ELF-1 (cell line): ENCODE results near the gene FAM177B.

Experiments used
- DNase-seq: peaks from one replicate; pipeline ENCODE4 v3.0.0-alpha.2; 2016; ENCODE audit warnings: low read depth, low spot score

The FAM177B gene

DNA sequence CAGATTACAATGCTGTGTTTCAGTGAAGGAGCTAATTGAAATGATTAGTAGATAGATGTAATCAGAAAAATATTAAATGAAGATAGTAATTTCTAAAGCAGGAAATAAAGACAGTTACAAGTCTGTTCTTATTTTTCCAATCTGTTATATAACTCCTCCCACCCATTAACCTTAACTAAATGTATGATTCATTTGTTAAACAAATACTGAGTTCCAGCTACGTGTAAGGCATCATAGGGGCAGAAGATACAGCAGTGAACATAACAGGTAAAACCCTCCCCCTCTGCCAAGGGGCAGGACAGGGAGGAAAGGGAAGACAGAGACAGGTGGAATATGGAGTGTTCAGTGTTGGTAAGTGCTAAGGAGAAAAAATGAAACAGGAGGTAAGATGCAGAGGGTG is at the start of gene FAM177B:
Gene FAM177B (plus strand): TSS at position 231 of the 400 bp plus-strand sequence. CDS start 9,344 bp downstream, outside the sequence.
- no peak for DNase-seq

DNA sequence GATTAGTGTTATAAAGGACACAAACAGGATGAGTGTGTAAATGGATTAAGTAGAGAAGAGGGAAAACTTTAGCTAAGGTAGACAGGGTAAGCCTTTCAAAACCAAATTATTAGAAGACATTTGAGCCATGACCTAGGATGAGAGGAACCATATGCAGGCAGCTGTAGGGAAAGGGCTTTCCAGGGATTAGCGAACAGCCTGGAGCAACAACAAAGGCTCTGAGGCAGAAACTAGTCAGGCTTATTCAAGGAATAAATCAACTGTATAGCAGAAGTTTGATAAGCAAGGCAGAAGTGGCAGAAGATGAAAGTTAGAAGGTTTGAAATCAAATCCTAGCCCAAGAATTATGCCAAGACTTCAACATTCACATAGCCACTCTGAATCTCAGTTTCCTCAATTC is 46.0 kb upstream of the FAM177B start:
- DNase-seq = no peak

DNA sequence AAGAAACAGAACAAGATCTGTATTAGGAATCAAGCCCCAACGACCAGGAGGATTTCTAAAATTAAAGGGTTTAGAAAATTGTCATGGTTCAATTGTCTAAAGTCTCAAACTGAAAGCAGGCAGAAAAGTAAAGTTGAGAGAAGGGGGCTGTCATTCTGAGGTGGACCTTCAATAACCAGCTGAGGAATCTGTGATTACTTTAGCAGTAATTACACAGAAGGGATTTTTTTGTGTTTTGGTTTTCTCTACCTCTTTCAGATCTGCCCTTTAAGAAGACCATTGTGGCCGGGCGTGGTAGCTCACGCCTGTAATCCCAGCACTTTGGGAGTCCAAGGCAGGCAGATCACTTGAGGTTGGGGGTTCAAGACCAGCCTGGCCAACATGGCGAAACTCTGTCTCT is 42.1 kb upstream of the FAM177B start:
- DNase-seq = no peak

DNA sequence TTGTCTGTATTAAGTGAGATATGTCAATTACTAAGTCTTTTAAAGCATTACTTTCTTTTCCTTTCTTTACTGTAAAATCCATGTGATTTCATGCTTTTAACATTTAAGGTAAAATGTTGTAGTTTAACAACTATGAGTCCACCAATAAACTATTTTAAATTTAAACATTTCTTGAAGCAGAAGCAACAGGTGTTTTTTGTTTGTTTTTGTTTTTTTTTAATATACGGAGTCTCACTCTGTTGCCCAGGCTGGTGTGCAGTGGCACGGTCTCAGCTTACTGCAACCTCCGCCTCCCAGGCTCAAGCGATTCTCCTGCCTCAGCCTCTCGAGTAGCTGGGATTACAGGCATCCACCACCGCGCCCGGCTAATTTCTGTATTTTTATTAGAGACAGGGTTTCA is 40.3 kb upstream of the FAM177B start:
- DNase-seq = no peak

DNA sequence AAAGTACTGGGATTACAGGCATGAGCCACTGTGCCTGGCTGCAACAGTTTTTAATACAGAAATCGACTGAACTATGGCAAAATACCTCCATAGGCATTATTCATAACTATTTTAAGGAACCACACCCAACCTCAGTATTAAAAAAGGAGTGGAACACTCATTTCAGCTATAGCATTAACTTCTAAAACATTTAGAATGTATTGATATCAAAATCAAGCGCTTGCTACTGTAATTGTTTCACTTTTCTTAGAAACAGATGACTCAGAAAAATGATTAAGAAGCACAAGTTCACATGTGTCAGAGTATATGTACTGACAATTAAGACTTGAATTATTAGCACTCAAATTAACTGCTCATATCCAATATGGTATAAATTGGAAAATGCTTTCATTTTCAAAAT is 39.8 kb upstream of the FAM177B start:
- DNase-seq = no peak

DNA sequence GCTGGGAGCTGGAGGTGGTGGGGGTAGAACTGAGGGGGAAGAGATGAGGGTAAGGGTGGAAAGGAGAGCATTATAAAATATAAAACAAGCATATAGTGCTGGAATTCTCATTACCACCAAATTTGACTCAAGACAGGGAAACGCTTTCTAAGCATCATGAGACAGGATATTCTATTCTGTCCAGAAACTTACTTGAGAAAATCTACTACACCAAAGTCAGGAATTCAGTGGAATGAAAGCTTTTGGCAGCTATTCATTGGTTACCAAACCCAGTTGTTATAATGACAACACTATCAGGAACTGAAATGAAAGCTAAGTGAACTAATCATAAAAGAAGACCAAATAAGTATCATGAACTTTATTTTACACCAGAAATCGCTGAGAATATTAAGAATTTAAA is 39.2 kb upstream of the FAM177B start:
- DNase-seq = no peak

DNA sequence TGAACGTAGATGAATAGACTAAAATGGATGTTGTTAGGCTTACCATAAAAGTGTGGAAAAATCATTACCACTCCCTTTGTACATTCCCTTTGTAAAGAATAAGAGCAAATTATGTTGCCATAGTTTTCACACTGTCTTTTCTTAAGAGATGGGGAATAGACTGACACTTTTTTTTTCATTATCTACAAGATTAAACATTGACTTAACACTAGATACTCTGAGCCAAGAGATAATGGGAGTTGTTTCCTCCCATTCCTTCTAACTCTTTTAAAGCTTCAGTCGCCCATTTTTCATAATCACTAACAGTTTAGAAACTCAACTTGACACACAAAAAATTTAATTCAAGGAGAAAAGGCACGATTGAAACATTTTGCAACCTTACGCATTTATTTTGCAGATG is 34.8 kb upstream of the FAM177B start:
- no peak for DNase-seq

DNA sequence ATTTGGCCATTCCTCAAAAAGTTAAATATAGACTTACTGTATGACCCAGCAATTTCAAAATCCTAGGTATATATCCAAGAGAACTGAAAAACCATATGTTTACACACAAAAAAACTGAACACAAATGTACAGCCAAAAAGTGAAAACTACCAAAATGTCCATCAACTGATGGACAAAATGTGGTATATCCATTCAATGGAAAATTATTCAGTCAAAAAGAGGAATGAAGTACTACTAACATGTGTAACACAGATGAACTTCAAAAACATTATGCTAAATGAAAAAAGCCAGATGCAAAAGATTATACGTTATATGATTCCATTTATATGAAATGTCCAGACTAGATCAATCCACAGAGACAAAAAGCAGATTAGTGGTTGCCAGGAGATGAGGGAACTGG is 32.7 kb upstream of the FAM177B start:
- no peak for DNase-seq

DNA sequence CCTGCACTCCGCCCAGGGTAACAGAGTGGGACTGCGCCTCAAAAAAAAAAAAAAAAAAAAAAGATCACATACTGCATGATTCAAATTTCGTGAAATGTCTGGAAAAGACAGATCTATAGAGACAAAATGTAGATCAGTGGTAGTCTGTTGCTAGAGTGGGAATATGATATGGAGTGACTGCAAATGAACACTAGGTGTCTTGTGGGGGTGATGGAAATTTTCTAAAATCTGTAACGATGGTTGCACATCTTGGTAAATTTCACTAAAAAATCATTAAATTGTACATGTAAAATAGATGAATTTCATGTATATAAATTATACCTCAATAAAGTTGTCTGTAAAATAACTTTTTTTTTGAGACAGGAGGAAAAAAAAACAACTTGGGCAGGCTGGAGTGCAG is 30.2 kb upstream of the FAM177B start:
- no peak for DNase-seq

DNA sequence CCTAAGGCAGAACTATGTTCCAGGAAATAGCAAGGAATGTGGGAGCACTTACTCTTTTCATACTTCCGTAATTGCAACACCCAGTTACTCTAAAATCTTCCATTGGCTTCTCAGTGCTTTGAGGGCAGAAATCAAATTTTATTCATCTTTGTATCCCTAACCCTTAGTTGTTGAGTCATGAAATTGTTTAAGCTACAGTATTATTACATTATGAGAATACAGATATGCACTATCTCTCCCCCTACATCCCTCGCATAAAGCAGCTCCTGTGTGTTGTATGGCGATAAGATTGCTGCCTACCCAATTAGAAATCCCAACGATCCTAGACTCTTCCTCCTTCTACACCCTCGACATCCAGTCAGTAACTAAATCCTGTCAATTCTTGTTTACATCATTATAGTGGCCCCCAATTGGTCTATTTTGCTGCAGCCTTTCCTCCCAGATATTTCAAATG is 27.3 kb upstream of the FAM177B start:
- no peak for DNase-seq

DNA sequence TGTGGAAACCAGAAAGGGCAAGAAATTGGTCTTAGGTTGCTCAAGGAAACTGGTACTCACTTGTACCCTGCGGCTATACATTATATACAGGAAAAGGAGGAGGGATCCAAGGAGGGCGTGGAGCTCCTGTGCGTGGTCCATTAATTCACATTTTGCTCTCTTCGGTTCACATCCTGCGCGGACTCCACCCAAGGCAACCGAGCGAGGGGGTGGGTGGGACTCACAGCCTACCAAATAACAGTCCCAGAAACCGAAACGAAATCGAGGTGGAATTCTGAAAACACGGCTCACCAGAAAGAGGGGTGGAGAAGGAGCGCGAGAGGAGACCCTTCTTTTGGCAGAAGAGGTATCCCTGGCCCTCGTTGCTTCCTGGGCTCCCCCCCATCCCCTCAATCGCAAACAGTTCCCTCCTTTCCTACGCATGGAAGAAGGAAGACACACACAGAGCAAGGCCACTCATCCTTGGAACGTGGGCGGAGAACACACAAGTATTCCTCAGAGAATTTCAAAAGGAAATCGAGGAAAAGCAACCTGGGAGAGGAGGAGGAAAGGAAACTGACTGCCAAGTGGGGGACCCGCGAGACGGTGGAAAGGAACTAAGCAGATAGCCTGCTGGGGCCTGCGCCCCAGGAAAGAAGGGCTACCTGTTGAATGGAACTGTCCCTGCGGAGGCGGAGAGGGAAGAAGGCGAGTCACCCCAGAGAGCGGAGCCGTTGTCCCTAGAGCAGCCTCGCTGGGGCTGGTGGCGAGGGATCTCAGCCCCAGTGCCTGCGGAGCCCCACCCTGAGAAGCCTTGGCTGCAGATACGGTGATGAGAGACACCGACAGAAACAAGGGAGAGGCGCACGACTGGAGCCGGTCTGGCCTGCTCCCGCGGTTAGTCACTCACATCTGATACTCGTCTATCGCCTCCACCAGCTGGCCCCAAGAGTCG is 25.4 kb upstream of the FAM177B start:
- peak; percentile 75 for DNase-seq

DNA sequence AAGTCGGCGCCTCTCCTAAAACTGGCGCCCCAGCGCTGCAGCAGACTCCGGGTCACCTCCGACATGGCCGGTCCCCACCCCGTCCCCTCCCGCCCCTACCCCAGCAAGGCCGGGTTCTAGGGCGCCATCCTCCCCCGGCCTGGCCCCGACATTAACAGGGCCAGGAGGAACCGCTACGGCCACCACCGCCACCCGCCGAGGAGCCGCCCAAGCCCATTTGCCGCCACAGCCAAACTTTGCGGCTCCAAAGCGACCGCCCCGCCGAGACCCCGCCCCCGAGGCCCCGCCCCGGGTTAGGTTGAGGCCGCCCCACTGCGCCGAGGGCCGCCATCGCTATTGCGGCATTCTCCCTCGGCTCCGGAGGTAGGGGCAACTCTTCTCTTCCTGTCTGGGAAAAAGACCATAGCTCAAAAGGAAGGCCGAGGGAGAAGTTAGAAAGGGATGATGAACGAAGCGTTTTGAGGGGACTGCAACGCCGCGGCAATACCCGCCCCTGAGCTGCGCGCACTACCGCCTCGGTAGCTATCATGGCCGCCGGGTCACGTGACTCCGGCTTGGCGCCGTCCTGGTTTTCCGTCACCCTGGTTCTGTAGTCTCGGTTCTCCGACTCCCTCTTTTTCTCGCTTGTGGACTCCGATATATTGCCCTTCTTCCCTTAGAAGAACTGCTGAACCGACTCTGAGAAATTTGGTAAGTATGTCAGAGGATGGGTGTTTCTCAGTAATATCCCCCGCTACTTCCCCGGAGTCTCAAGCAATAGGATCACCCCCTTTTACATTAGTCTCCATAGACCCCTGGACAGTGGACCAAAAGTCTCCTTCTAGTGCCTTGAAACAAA is 24.5 kb upstream of the FAM177B start, which contains the start of the genes AIDA and BROX:
Gene AIDA (minus strand): TSS at position 239 of the 838 bp plus-strand sequence. CDS start 174 bp downstream, at position 65.
Gene BROX (plus strand): TSS at position 312 of the 838 bp plus-strand sequence. CDS start 3,136 bp downstream, outside the sequence.
- DNase-seq = peak; percentile 91

DNA sequence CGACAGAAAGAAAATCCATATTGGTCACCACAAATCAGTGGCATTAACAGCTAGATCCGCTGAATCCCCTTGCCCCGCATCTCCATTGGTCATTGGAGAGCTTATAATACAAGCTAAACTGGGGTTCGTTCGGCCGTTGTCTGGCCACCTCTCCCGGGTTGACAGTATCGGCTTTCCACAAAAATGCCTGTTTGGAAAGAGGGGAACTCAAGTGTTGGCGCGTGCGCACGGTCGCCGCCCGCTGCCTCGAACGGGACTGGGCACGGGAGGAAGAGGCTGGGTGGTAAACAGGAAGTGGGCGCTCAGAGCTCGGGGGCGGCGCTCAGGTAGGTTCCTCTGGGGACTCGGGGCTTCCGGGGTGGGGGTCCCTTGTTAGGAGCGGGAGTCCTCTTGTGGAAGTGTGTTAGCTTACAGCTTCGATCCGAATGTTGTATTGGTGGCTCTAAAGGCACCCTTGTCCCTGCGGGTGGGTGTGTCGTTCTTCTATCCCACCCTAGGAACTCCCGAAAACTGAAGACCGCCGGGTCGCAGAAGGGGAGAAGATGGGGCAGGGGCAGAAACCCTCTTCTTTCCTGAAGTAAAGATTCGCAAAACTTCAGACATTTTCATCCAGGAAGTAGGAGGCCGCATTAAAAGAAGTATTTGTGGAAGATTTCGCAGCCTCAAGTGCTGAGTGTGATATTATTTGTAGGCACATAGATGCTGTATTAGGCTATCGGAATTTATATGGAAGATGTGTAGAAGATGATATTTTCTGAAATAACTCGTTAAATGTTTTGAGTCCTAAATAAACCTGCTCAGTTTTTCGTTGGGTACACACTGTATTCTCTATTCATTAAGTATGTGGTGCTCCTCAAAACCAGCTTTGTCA is 23.7 kb upstream of the FAM177B start:
- DNase-seq = peak; percentile 98

DNA sequence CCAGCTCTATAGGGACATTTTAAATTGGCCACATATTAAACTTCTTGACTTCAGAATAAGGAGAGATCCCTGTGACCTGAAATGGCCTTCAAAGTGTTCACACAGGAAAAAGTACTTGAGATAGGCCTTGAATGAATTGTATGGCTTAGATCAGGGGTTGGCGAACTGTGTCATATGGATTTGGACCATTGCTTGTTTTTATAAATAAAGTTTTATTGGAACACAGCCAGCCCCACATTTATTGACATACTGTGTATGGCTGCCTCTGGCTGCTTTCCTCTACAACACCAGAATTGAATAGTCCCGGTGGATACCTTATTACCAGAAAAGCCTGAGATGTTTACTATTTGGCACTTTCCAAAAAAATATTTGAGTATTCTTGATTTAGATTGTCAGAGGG is 20.6 kb upstream of the FAM177B start:
- DNase-seq = no peak

DNA sequence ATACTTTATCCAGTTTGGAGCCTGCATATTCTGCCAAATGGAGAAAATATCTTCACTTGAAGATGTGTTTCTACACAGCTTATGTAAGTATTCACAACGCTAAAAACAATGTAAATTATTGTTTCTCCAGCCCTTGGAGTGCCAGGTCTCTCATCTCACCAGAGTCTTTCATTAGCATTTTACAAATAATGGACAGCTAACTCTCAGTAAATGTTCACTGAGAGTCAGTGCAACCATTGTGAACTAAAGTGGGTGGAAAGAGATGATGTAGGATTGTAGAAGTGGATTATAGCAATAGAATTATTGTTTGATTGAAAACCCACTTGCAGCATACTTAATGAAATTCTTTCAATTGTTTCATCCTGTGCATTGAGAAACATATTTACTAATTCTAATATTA is 8.3 kb upstream of the FAM177B start:
- no peak for DNase-seq

DNA sequence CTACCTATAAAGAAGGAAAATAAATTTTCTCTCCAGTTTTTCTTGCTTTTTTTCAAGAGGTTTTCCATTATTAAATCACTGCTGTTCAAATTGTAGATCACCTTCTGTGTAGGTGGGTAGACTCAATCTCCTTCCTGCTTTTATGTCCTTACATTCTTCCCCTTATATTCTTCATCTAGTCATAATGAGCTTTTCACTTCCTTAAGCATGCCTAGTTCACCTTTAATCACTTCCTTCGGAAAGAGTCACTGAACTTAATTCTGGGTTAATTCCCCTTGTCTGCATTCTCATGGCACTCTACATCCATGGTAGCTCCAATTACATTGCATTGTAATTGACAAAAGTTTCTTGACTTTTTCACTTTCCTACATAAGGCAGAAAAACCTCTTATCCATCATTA is 6.1 kb upstream of the FAM177B start:
- no peak for DNase-seq

DNA sequence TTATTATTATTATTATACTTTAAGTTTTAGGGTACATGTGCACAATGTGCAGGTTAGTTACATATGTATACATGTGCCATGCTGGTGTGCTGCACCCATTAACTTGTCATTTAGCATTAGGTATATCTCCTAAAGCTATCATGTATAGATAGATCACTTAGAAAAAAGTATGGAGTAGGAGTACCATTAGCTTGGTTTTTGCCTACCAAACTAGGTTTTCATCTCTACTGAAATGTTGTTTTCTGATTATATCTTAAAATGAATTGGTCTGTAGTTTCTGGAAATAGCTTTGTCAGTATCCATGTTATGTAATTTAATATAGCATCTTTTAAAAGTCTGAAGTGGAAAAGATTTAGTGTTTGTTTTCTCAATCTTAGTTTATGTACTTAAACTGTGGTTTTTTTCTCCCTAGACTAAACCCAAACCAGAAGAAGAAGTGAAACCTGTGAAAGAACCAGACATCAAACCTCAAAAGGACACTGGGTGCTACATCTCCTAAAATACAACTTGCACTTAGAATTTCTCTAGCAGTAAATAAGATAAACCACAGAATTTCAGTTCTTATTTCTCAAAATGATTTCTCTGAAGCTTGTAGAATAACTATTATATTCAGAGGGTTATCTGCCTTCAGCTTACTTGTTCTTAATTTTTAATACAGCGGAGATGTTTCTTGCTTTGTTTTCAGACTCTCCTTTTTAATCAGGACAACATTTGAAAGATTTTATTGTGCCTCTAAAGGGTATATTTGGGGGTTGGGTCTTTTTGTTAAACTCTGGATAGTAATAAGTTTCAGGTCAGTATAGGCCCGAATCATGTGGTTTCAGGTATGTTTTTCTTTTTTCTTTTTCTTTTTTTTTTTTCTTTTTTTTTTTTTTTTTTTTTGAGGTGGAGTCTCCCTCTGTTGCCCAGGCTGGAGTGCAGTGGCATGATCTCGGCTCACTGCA is 4.5 kb upstream of the FAM177B start:
- no peak for DNase-seq

DNA sequence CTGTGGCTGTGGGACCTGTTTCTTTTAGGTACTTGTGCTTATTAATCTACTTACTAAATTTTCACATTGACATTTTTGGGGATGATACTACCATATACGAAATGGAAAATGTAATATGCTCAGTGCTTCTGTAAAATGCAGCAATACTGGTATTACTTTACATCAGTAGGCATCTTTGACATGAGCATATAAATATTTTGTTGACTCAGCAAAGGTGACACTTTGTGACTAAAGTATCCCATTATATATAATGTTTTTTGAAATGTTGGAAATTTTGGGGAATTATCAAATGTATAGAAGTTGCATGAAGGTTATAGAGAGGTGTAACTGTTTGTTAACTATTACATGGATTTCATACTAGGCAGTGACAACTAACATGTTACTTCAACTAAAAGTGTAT is 2.3 kb upstream of the FAM177B start:
- DNase-seq = no peak

DNA sequence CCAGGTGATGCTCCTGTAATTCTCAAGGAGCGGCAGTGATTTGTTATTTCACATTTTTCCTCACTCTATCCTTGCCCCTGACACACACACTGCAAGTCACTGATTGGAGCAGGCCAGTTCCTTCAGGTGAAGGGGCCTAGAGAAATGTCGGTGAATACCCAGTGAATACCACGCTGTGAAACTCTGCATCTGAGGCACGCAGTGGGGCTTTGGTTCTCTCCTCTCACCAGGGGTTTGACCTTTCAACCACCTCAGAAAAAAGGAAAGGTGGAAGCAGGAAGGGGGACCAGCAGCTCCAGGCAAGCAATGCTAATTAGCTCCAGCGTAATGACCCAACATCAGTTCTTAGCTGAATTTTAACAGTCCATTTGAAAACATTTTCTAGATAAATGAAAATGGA is 532 bp upstream of the FAM177B start:
- DNase-seq = peak; percentile 71

DNA sequence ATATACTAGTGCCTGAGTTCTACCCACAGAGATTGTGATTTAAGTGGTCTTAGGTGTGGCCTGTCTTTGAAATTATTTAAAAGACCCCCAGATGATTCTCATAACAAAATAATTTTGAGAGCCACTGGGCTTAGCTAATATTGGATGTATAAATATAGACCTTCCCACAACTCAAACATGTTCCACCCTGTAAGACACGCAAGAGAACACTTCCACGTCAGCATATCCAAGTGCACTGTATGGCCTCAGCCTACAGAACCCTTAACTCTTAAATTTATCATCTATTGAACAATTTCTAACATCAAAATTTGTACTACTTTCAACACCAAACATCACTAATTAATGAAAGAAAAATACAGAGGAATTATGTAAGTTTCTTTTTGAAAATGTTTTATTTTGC is 2.5 kb downstream of the FAM177B start:
- no peak for DNase-seq
